Measurements from ENCODE around the gene ODF4.
A peak's percentile ranks its signal among the peaks of the same experiment; 100 is the strongest.

Gene ODF4

DNA sequence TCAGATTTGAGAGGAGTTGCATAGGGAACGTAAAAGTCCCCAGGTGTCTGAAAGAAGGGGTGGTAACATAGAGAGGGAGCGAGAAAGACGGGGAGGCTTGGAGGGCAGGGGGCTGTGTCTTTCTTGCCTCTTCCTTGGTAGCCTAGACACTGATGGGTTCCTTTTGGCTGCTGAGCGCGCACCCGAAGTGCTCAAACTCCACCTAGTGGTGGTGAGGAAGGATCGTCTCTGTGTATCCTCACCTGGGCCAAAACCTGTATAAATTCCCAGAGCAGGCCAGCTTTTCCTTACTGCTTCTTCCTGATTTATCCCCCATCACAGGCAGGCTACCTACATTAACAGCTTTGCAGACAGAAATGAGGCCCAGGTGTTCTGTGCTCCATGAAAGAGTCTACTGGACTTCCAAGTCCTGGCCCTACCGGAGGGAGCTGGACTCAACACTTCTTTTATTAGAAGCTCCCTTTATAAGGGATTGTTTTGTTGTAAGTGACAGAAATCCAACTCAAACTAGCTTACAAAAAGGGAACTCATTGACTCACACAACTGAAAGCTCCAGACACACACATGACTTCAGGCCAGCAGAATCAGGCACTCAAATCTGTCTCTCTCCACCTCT lies 38.9 kb upstream of the ODF4 start:
- no peak overlapping the region for H3K27ac ChIP-seq
- TF ChIP-seq, protein P1, sequence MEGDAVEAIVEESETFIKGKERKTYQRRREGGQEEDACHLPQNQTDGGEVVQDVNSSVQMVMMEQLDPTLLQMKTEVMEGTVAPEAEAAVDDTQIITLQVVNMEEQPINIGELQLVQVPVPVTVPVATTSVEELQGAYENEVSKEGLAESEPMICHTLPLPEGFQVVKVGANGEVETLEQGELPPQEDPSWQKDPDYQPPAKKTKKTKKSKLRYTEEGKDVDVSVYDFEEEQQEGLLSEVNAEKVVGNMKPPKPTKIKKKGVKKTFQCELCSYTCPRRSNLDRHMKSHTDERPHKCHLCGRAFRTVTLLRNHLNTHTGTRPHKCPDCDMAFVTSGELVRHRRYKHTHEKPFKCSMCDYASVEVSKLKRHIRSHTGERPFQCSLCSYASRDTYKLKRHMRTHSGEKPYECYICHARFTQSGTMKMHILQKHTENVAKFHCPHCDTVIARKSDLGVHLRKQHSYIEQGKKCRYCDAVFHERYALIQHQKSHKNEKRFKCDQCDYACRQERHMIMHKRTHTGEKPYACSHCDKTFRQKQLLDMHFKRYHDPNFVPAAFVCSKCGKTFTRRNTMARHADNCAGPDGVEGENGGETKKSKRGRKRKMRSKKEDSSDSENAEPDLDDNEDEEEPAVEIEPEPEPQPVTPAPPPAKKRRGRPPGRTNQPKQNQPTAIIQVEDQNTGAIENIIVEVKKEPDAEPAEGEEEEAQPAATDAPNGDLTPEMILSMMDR (IDR thresholded peaks at IDR 0.05) = peak; percentile 90
- TF ChIP-seq ZFX (IDR thresholded peaks at IDR 0.05; ENCODE audit: borderline replicate concordance) = no peak

GRCh38 chr17:8310601-8311123 lies 29.0 kb upstream of the ODF4 start:
- TF ChIP-seq, protein P1 (IDR thresholded peaks at IDR 0.05) = no peak
- no peak for TF ChIP-seq ZFX (IDR thresholded peaks at IDR 0.05; ENCODE audit: borderline replicate concordance)
- H3K27ac ChIP-seq = no peak overlapping the region

GRCh38 chr17:8311131-8311790 lies 28.4 kb upstream of the ODF4 start:
- TF ChIP-seq, protein P1 (IDR thresholded peaks at IDR 0.05) = no peak
- TF ChIP-seq ZFX (IDR thresholded peaks at IDR 0.05; ENCODE audit: borderline replicate concordance) = no peak
- no peak overlapping the region for H3K27ac ChIP-seq

DNA sequence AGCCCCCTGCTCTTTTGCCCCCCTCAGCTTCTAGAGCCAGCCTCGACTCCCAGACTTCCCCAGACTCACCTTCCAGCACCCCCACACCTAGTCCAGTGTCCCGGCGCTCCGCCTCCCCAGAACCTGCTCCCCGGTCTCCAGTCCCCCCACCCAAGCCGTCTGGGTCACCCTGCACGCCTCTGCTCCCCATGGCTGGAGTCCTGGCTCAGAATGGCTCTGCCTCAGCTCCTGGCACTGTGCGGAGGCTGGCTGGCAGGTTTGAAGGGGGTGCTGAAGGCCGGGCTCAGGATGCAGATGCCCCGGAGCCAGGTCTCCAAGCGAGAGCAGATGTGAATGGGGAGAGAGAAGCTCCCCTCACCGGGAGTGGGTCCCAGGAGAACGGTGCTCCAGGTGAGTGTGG lies 27.4 kb upstream of the ODF4 start:
- no peak overlapping the region for H3K27ac ChIP-seq
- TF ChIP-seq, protein P1 (IDR thresholded peaks at IDR 0.05) = no peak
- TF ChIP-seq ZFX (IDR thresholded peaks at IDR 0.05; ENCODE audit: borderline replicate concordance) = no peak

- no peak for TF ChIP-seq ZFX (IDR thresholded peaks at IDR 0.05; ENCODE audit: borderline replicate concordance)
- TF ChIP-seq, protein P1 (IDR thresholded peaks at IDR 0.05) = no peak
- H3K27ac ChIP-seq = no peak overlapping the region
Measured at GRCh38 chr17:8312726-8313600, 26.7 kb upstream of the ODF4 start.

GRCh38 chr17:8314797-8315763 lies 24.6 kb upstream of the ODF4 start:
- TF ChIP-seq, protein P1 (IDR thresholded peaks at IDR 0.05) = no peak
- no peak for TF ChIP-seq ZFX (IDR thresholded peaks at IDR 0.05; ENCODE audit: borderline replicate concordance)
- no peak overlapping the region for H3K27ac ChIP-seq

All from 22Rv1 (cell line).